H1 (cell line): ENCODE data around the gene ARTN. TPM values are rescaled to one million over a fixed set of nuclear protein-coding genes. Genes with fewer than 3 reads are reported as not detected.

Experiments
- BRCA1 ChIP-seq: IDR thresholded peaks from 2 replicates; pipeline ENCODE4 v1.6.1; 2012; ENCODE audit warnings: low read depth, low read length, improper control_type of control experiment
- CHD2 ChIP-seq: IDR thresholded peaks from 2 replicates; pipeline ENCODE4 v1.6.1; 2012; ENCODE audit warnings: low read length, improper control_type of control experiment
- GABPA ChIP-seq: IDR thresholded peaks from 2 replicates; pipeline ENCODE4 v1.6.1; 2011; ENCODE audit warnings: mild to moderate bottlenecking, low read length, moderate library complexity, borderline replicate concordance; ENCODE audit not compliant: insufficient read depth
- KDM1A ChIP-seq: fragments of 200-600, 300-600 bp; sonication (generic); IDR thresholded peaks from 2 replicates; pipeline ENCODE4 v1.7.1; 2016; ENCODE audit warnings: mild to moderate bottlenecking, low read length, borderline replicate concordance
- PHF8 ChIP-seq: fragments of 200-600 bp; sonication (generic); conservative IDR thresholded peaks from 2 replicates; pipeline ENCODE4 v1.7.1; 2012; ENCODE audit warnings: low read depth, mild to moderate bottlenecking, inconsistent platforms, low read length, moderate library complexity
- POLR2A ChIP-seq, 2 experiments: IDR thresholded peaks; 1 replicate in 1 of 2; 2 replicates in 1 of 2; pipeline ENCODE4 v1.6.1; 2011; ENCODE audit warnings: low read depth in 2 of 2, low read length in 2 of 2, mild to moderate bottlenecking in 2 of 2; ENCODE audit errors: control extremely low read depth in 1 of 2
- POLR2AphosphoS5 ChIP-seq: IDR thresholded peaks from 2 replicates; pipeline ENCODE4 v1.6.1; 2011; ENCODE audit warnings: low read depth, low read length
- RFX5 ChIP-seq: IDR thresholded peaks from 2 replicates; pipeline ENCODE4 v1.6.1; 2011; ENCODE audit warnings: low read depth, low read length, improper control_type of control experiment, borderline replicate concordance
- SIX5 ChIP-seq: IDR thresholded peaks from 2 replicates; pipeline ENCODE4 v1.6.1; 2011; ENCODE audit warnings: mild to moderate bottlenecking, low read depth, low read length
- SP2 ChIP-seq: IDR thresholded peaks from 2 replicates; pipeline ENCODE4 v1.6.1; 2012; ENCODE audit warnings: mild to moderate bottlenecking, low read length, inconsistent platforms
- TBP ChIP-seq: IDR thresholded peaks from 2 replicates; pipeline ENCODE4 v1.6.1; 2011; ENCODE audit warnings: low read depth, low read length, improper control_type of control experiment
- TEAD4 ChIP-seq: IDR thresholded peaks from 2 replicates; pipeline ENCODE4 v1.6.1; 2012; ENCODE audit warnings: low read depth, low read length, inconsistent platforms, mixed read lengths
- polyA plus RNA-seq, 7 experiments: library from polyadenylated mRNA; depleted of rRNA in 3 of 7; stranded (reverse) in 5 of 7; unstranded in 2 of 7; fragments of >200 nt in 5 of 7; fragments of 200-250 nt in 2 of 7; gene quantifications; 1 replicate in 5 of 7; 2 replicates in 1 of 7; 4 replicates in 1 of 7; pipeline versions ENCODE4 v1.2.1 to v1.2.3, GENCODE V29; 2011 to 2013; ENCODE audit warnings: missing spikeins in 2 of 7, mixed read lengths in 2 of 7
- total RNA-seq: library from RNA; stranded (reverse); fragmentation: NEBNext Ultra II Directional; extraction: Animal tissue kit (Norgen Biotek cat#: 25700); gene quantifications from 2 replicates; pipeline ENCODE4 v1.2.1, GENCODE V29; 2021
- TF ChIP-seq, protein P1 (sequence below): IDR thresholded peaks from 2 replicates; pipeline ENCODE4 v1.6.1; 2012; ENCODE audit warnings: low read length, inconsistent platforms
- TF ChIP-seq, protein P2 (sequence below): IDR thresholded peaks from 2 replicates; pipeline ENCODE4 v1.6.1; 2011; ENCODE audit warnings: low read depth, mild to moderate bottlenecking, low read length; ENCODE audit not compliant: insufficient read depth
- TF ChIP-seq, protein P3 (sequence below): IDR thresholded peaks from 2 replicates; pipeline ENCODE4 v1.6.1; 2011; ENCODE audit warnings: low read length, improper control_type of control experiment
- TF ChIP-seq, protein P4 (sequence below): IDR thresholded peaks from 2 replicates; pipeline ENCODE4 v1.6.1; 2012; ENCODE audit warnings: inconsistent platforms
- TF ChIP-seq, protein P5 (sequence below): IDR thresholded peaks from 2 replicates; pipeline ENCODE4 v1.6.1; 2012; ENCODE audit warnings: inconsistent platforms

ARTN gene
- total and polyA plus RNA-seq, 2 of the 8 experiments (the other 6 are each of a cell fraction or from before 2014, with no cell fraction given), result 13.5 to 22.7 TPM

DNA sequence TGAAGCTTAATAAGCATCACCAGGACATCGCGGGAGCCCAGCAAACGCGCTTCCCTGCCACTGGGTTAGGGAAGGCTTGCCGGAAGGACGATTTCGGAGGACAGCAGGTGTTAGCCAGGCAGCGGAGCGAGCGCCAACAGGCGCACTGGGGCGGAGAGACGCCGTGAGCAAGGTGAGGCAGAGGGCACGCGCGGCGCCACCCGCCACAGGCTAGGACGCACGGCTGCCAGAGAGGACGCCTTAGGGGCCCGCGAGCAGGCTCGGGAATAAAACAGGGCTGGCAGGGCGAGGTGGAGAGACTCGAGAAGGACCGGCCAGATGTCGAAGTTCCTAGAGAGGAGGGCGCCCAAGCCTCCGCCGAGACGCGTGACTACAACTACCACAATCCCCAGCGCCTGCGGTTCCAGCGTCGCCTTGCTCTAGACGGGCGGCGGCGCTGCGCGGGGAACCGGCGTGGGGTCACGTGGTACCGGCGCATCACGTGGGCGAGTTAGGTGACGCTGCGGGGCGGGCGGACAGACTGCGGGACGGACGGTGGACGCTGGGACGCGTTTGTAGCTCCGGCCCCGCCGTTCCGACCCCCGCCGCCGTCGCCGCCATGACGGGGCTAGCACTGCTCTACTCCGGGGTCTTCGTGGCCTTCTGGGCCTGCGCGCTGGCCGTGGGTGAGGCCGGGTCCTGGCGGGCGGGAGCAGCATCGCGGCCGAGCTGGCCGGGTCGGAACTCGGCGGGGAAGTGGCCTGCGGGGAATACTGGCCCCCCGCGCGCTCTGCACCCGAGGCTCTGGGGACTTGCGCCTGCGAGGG lies 41.0 kb downstream of the ARTN start, which contains the start of gene ATP6V0B (continued):
- TF ChIP-seq, protein P1, sequence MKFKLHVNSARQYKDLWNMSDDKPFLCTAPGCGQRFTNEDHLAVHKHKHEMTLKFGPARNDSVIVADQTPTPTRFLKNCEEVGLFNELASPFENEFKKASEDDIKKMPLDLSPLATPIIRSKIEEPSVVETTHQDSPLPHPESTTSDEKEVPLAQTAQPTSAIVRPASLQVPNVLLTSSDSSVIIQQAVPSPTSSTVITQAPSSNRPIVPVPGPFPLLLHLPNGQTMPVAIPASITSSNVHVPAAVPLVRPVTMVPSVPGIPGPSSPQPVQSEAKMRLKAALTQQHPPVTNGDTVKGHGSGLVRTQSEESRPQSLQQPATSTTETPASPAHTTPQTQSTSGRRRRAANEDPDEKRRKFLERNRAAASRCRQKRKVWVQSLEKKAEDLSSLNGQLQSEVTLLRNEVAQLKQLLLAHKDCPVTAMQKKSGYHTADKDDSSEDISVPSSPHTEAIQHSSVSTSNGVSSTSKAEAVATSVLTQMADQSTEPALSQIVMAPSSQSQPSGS, result peak; percentile 68; the same call in 1 of the 2 replicates
- TF ChIP-seq, protein P2, sequence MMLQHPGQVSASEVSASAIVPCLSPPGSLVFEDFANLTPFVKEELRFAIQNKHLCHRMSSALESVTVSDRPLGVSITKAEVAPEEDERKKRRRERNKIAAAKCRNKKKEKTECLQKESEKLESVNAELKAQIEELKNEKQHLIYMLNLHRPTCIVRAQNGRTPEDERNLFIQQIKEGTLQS, result peak; percentile 99
- TF ChIP-seq BRCA1 (no peak), RFX5 (no peak), KDM1A (no peak), CHD2 (no peak), TEAD4 (no peak), SP2 (no peak), POLR2AphosphoS5 (peak; percentile 45), SIX5 (peak; percentile 79), PHF8 (peak; percentile 83), GABPA (no peak), POLR2A (IDR thresholded peaks at IDR 0.05; ENCODE audit: control extremely low read depth in 1 of 2, low read depth in 2 of 2, low read length in 2 of 2) (peak in 1 of 2 experiments; percentile 73; a peak in 2 of 3 replicates), TBP (no peak; the same call in 1 of the 2 replicates)
- TF ChIP-seq, protein P3, sequence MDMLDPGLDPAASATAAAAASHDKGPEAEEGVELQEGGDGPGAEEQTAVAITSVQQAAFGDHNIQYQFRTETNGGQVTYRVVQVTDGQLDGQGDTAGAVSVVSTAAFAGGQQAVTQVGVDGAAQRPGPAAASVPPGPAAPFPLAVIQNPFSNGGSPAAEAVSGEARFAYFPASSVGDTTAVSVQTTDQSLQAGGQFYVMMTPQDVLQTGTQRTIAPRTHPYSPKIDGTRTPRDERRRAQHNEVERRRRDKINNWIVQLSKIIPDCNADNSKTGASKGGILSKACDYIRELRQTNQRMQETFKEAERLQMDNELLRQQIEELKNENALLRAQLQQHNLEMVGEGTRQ, result peak; percentile 99
- TF ChIP-seq, protein P4, sequence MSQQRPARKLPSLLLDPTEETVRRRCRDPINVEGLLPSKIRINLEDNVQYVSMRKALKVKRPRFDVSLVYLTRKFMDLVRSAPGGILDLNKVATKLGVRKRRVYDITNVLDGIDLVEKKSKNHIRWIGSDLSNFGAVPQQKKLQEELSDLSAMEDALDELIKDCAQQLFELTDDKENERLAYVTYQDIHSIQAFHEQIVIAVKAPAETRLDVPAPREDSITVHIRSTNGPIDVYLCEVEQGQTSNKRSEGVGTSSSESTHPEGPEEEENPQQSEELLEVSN, result peak; percentile 87
- TF ChIP-seq, protein P5, sequence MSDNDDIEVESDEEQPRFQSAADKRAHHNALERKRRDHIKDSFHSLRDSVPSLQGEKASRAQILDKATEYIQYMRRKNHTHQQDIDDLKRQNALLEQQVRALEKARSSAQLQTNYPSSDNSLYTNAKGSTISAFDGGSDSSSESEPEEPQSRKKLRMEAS, result peak; percentile 94
